SU-DHL-6 (cell line): ENCODE results near the gene PLEKHM2.

Experiments used
- H2AFZ ChIP-seq: fragments of 200-600 bp; sonication (generic); 2 replicates; pipeline ENCODE4 v1.6.1; 2014; ENCODE audit warnings: low read depth, mild to moderate bottlenecking, moderate library complexity, mixed read lengths, antibody characterized with exemption, low read length; ENCODE audit not compliant: severe bottlenecking
- H3F3A ChIP-seq: fragments of 200-600 bp; shearing (Covaris generic); 2 replicates; pipeline ENCODE4 v1.6.0; 2016; ENCODE audit warnings: antibody characterized with exemption, mild to moderate bottlenecking; ENCODE audit not compliant: insufficient read depth
- H3K27ac ChIP-seq: fragments of 200-600 bp; sonication (generic); 2 replicates; pipeline ENCODE4 v1.5.1; 2016; ENCODE audit warnings: low read depth, mild to moderate bottlenecking, low read length, moderate library complexity, mixed read lengths
- H3K27me3 ChIP-seq: fragments of 200-600 bp; sonication (generic), shearing (Covaris generic); 2 replicates; pipeline ENCODE4 v1.6.0; 2014; ENCODE audit warnings: mild to moderate bottlenecking, low read length
- H3K36me3 ChIP-seq: fragments of 200-600 bp; sonication (generic); 2 replicates; pipeline ENCODE4 v1.6.1; 2014; ENCODE audit warnings: mild to moderate bottlenecking, low read length, mixed read lengths
- H3K4me2 ChIP-seq: fragments of 300-600, 200-600 bp; shearing (Covaris generic), sonication (generic); 2 replicates; pipeline ENCODE4 v1.6.0; 2014; ENCODE audit warnings: low read length, low read depth, mild to moderate bottlenecking; ENCODE audit not compliant: poor library complexity, severe bottlenecking
- H3K4me3 ChIP-seq: fragments of 200-600 bp; sonication (generic); 2 replicates; pipeline ENCODE4 v1.5.1; 2014; ENCODE audit warnings: antibody characterized with exemption, low read length, mild to moderate bottlenecking, mixed read lengths; ENCODE audit not compliant: insufficient read depth, poor library complexity, severe bottlenecking
- H3K79me2 ChIP-seq: fragments of 200-600 bp; sonication (generic); 2 replicates; pipeline ENCODE4 v1.6.1; 2014; ENCODE audit warnings: mild to moderate bottlenecking, low read length, moderate library complexity; ENCODE audit not compliant: insufficient read depth
- H3K9ac ChIP-seq: fragments of 200-600 bp; sonication (generic); 2 replicates; pipeline ENCODE4 v1.7.0; 2014; ENCODE audit warnings: mild to moderate bottlenecking, low read length
- H3K9me2 ChIP-seq: fragments of 200-600 bp; sonication (generic); replicated peaks from 2 replicates; pipeline ENCODE4 v1.6.1; 2014; ENCODE audit warnings: low read length; ENCODE audit not compliant: insufficient read depth
- H3K9me3 ChIP-seq: fragments of 200-600 bp; sonication (generic); 2 replicates; pipeline ENCODE4 v1.6.1; 2014; ENCODE audit warnings: low read length, mixed read lengths; ENCODE audit not compliant: insufficient read depth
- H4K20me1 ChIP-seq: fragments of 200-600 bp; sonication (generic); 2 replicates; pipeline ENCODE4 v1.6.1; 2014; ENCODE audit warnings: low read depth, mild to moderate bottlenecking, antibody characterized with exemption, low read length, moderate library complexity, mixed read lengths
- EZH2phosphoT487 ChIP-seq: fragments of 200-600 bp; sonication (generic), shearing (Covaris generic); conservative IDR thresholded peaks from 2 replicates; pipeline ENCODE4 v1.6.1; 2018; ENCODE audit warnings: mild to moderate bottlenecking, antibody characterized with exemption, low read length, moderate library complexity, mixed read lengths
- TF ChIP-seq, protein P1 (sequence below): fragments of 200-600 bp; sonication (generic); IDR thresholded peaks from one replicate; pipeline ENCODE4 v1.5.1; 2017; ENCODE audit warnings: antibody characterized with exemption, mild to moderate bottlenecking, low read length, moderate library complexity; ENCODE audit not compliant: insufficient read depth, poor library complexity, severe bottlenecking

The PLEKHM2 gene

DNA sequence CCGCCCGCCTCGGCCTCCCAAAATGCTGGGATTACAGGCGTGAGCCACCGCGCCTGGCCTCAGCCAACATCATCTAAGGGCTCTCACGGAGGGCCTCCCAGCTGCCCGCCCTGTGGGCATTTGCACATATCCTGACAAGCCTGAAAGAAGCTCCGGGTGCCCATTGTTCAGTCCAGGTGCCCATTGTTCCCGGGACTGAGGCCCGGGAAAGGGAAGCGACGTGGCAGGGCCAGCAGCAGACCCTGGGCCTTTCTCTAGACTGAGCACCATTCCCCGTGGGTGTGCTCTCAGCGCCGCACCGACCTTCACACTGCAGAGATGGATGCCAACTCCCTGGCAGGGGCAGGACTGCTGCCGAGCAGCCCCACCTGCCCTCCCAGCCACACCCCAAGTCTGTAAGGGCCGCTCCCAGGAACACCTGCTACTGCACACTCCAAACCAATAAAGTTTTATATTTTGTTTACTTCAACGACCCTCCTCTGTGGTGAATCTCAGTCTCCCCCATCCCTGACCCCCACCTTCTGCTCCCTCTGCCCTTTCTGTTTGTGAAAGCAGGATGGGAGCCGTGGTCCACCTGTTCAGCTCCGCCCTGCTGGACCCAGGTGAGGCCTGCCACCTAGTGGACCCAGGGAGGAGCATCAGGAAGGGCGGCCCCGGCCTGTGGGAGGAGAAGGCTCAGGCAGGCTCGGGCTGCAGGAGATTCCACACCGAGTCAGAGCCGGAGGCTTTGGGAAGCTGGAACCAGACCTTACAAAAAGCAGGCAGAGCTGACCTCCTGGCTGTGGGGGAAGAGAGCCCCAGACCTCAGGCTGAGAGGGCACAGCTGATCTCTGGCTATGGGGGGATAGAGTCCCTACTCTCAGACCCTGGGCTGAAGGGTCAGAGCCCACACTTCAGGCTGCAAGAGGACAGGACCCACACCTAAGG is 57.1 kb downstream of the PLEKHM2 start:
- Histone ChIP-seq H4K20me1 (no peaks in the 10 kb centered on the region), H3K27ac (no peak overlapping the region), H3K4me2 (no peak overlapping the region), H3K9me2 (no peaks in the 10 kb centered on the region), H3K27me3 (no peaks in the 10 kb centered on the region), H3K4me3 (no peak overlapping the region), H3F3A (no peaks in the 10 kb centered on the region), H3K36me3 (no peaks in the 10 kb centered on the region), H3K9me3 (no peaks in the 10 kb centered on the region), H2AFZ (no peak overlapping the region), H3K9ac (no peak overlapping the region), H3K79me2 (no peaks in the 10 kb centered on the region)
- no peak for TF ChIP-seq EZH2phosphoT487
- TF ChIP-seq, protein P1, sequence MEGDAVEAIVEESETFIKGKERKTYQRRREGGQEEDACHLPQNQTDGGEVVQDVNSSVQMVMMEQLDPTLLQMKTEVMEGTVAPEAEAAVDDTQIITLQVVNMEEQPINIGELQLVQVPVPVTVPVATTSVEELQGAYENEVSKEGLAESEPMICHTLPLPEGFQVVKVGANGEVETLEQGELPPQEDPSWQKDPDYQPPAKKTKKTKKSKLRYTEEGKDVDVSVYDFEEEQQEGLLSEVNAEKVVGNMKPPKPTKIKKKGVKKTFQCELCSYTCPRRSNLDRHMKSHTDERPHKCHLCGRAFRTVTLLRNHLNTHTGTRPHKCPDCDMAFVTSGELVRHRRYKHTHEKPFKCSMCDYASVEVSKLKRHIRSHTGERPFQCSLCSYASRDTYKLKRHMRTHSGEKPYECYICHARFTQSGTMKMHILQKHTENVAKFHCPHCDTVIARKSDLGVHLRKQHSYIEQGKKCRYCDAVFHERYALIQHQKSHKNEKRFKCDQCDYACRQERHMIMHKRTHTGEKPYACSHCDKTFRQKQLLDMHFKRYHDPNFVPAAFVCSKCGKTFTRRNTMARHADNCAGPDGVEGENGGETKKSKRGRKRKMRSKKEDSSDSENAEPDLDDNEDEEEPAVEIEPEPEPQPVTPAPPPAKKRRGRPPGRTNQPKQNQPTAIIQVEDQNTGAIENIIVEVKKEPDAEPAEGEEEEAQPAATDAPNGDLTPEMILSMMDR = peak; percentile 88

DNA sequence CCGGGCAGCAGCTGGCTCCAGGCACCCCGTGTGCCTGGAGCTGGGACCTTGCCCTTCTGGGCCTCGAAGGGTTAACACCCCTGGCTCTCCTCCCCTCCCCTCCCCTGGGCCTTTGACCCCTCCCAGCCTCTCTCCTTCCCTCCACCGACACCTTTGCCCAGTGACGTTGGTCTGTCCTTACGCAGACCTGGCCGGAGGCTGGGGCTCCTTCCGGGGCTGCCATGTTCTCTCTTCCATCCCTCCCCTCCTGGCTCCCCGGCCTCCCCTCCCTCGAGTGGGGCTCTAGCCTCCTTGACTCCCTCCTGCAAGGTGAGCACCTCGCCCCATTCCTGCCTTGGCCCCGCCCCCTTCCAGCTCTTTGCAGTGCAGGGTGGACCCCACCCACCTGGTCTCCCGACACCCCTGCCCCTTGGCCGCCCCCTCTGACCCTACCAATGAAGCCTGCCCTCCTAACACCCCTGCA is 58.2 kb downstream of the PLEKHM2 start, which contains the start of gene TMEM82:
TMEM82 (plus strand) TSS at position 161 of the 463 bp plus-strand sequence; CDS start at position 222, 61 bp downstream.
- H3K9me3 ChIP-seq = no peaks in the 10 kb centered on the region
- no peaks in the 10 kb centered on the region for H3K27me3 ChIP-seq
- no peak within 1 kb of the TSS for H3K9ac ChIP-seq
- H4K20me1 ChIP-seq = no peaks in the 10 kb centered on the region
- H3F3A ChIP-seq = no peaks in the 10 kb centered on the region
- no peaks in the 10 kb centered on the region for H3K36me3 ChIP-seq
- TF ChIP-seq, protein P1 = no peak
- no peak for TF ChIP-seq EZH2phosphoT487
- no peak within 1 kb of the TSS for H3K4me3 ChIP-seq
- no peak within 1 kb of the TSS for H2AFZ ChIP-seq
- H3K79me2 ChIP-seq = no peaks in the 10 kb centered on the region
- H3K9me2 ChIP-seq = no peaks in the 10 kb centered on the region
- H3K27ac ChIP-seq = no peak within 1 kb of the TSS
- no peak within 1 kb of the TSS for H3K4me2 ChIP-seq

- no peak overlapping the region for H3K27ac ChIP-seq
- no peak for TF ChIP-seq EZH2phosphoT487
- TF ChIP-seq, protein P1 = no peak
- H4K20me1 ChIP-seq = no peaks in the 10 kb centered on the region
- no peaks in the 10 kb centered on the region for H3K9me3 ChIP-seq
- no peaks in the 10 kb centered on the region for H3K9me2 ChIP-seq
- H3K79me2 ChIP-seq = no peaks in the 10 kb centered on the region
- H3K4me2 ChIP-seq = no peak overlapping the region
- no peaks in the 10 kb centered on the region for H3F3A ChIP-seq
- H3K27me3 ChIP-seq = no peaks in the 10 kb centered on the region
- no peaks in the 10 kb centered on the region for H3K36me3 ChIP-seq
- no peak overlapping the region for H3K9ac ChIP-seq
- no peak overlapping the region for H2AFZ ChIP-seq
- no peak overlapping the region for H3K4me3 ChIP-seq
These were observed 60.1 kb downstream of the PLEKHM2 start for GRCh38 chr1:15744122-15744679.
